IPS DF 6.9 (cell line): ENCODE results near the gene MRPS7.

Experiments used
- DNase-seq: peaks from one replicate; pipeline ENCODE4 v3.0.0-alpha.2; 2013; ENCODE audit warnings: low read depth, low spot score
- H3K27ac ChIP-seq: one replicate; pipeline ENCODE4 v1.5.1; 2013; ENCODE audit warnings: low read length, control low read depth
- H3K27me3 ChIP-seq: 2 replicates; pipeline ENCODE4 v1.6.1; 2013; ENCODE audit warnings: mild to moderate bottlenecking, low read length; ENCODE audit not compliant: control insufficient read depth, insufficient read depth
- H3K36me3 ChIP-seq: 2 replicates; pipeline ENCODE4 v1.6.1; 2013; ENCODE audit warnings: low read length; ENCODE audit not compliant: control insufficient read depth, insufficient read depth
- H3K4me1 ChIP-seq: 2 replicates; pipeline ENCODE4 v1.6.1; 2013; ENCODE audit warnings: low read length; ENCODE audit not compliant: control insufficient read depth, insufficient read depth
- H3K4me3 ChIP-seq: 2 replicates; pipeline ENCODE4 v1.5.1; 2013; ENCODE audit warnings: mild to moderate bottlenecking, low read length
- H3K9me3 ChIP-seq: 2 replicates; pipeline ENCODE4 v1.6.1; 2013; ENCODE audit warnings: low read length, inconsistent platforms; ENCODE audit not compliant: control insufficient read depth, insufficient read depth
- WGBS: extraction: QIAGEN DNeasy Blood & Tissue Kit; methylation state at CpG from one replicate; pipeline ENCODE4 v1.1.7; 2013; ENCODE audit warnings: mixed read lengths, missing lambda C conversion rate; ENCODE audit not compliant: insufficient read length, insufficient coverage; 5-methylcytosine and 5-hydroxymethylcytosine counted together

MRPS7 gene

DNA sequence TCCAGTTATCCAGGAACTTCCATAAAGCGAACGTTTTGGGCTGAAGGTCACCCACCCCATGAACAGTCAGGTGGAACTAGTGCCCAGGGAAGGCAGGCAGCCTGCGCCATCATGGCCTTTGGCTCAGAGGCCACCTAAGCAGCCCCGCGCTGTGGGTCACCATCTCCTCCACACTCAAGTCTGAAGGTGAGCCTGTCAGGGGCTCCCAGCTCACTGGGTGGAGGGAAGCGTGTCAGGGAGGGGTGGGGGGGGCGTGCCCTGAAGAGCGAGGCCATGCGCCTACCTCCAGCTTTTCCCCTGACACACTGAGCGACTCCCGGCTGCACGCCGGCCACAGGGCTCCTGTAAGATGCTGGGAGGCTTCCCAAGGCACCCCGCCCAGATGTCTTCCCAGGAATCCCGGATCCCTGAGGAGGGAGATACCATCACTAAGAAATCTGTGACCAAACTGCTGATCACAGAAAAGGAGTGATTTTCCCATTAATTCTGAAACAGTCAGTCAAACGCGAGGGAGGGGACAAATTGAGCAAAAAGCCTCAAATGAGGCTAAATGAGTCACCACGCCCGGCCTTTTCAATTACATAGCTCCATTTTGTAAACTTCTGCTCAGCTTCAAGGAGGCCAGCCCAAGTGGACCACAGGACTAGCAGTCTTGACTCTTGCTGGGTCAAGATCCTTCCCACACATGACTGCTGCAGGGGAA is 54.0 kb downstream of the MRPS7 start:
- Histone ChIP-seq H3K4me3 (no peak overlapping the region), H3K9me3 (no peaks in the 10 kb centered on the region)

More for the DNA sequence above, 54.0 kb downstream of the MRPS7 start:
- peaks cover 8% of the 10 kb centered on the region; the same call in 1 of the 2 replicates for H3K36me3 ChIP-seq
- no peaks in the 10 kb centered on the region for H3K27me3 ChIP-seq
- DNase-seq: no peak
- H3K4me1 ChIP-seq: no peaks in the 10 kb centered on the region
- no peak overlapping the region for H3K27ac ChIP-seq
- WGBS: no CpG with 5 or more reads among the region's 19 CpGs
